Left ventricle myocardium inferior (tissue), 1 donor: Measurements from ENCODE around the gene CCDC187. TPM values are rescaled to one million over a fixed set of nuclear protein-coding genes. Genes with fewer than 3 reads are reported as not detected.

Source experiments
- DNase-seq: peaks from one replicate; pipeline ENCODE4 v3.0.0-alpha.2; 2020
- H3K27ac ChIP-seq: fragments of 200-600 bp; replicated peaks from 2 replicates; pipeline ENCODE4 v1.8.0; 2021
- H3K27me3 ChIP-seq: fragments of 200-600 bp; 2 replicates; pipeline ENCODE4 v1.8.0; 2021; ENCODE audit warnings: low read depth
- H3K36me3 ChIP-seq: fragments of 200-600 bp; 2 replicates; pipeline ENCODE4 v1.8.0; 2021
- H3K4me1 ChIP-seq: fragments of 200-600 bp; 2 replicates; pipeline ENCODE4 v1.8.0; 2021
- H3K4me3 ChIP-seq: fragments of 200-600 bp; 2 replicates; pipeline ENCODE4 v1.8.0; 2021; ENCODE audit warnings: mild to moderate bottlenecking, moderate library complexity
- H3K9me3 ChIP-seq: fragments of 200-600 bp; replicated peaks from 2 replicates; pipeline ENCODE4 v1.8.0; 2021
- CTCF ChIP-seq: fragments of 200-600 bp; IDR thresholded peaks from 2 replicates; pipeline ENCODE4 v1.8.0; 2021; ENCODE audit warnings: antibody characterized with exemption, mild to moderate bottlenecking, borderline replicate concordance
- intact Hi-C: fragments of 100-400 bp; cut with micrococcal nuclease; formaldehyde crosslinking; loops from one replicate; pipeline ENCODE4 v1.11.0; 2022
- total RNA-seq: library from RNA; stranded (reverse); fragmentation: NEBNext Ultra II Directional; extraction: Animal tissue kit (Norgen Biotek cat#: 25700); gene quantifications from one replicate; pipeline ENCODE4 v1.2.1, GENCODE V29; 2021
- donor health status: DM: no; HTN: yes; CAD: no; lungs with severe emphysema.

CCDC187 gene
- total RNA-seq, 1 donor from 2014 or later: not detected

- H3K4me3 ChIP-seq: no peak overlapping the region
- H3K27ac ChIP-seq: no peak overlapping the region
- TF ChIP-seq CTCF: no peak
- H3K36me3 ChIP-seq: no peaks in the 10 kb centered on the region
- peaks cover 80% of the 10 kb centered on the region for H3K27me3 ChIP-seq
- H3K9me3 ChIP-seq: no peaks in the 10 kb centered on the region
- no peak for DNase-seq
- intact Hi-C loops: no loop called here
- peaks cover 12% of the 10 kb centered on the region for H3K4me1 ChIP-seq
These were observed 101.2 kb downstream of the CCDC187 start for GRCh38 chr9:136202454-136203407.

GRCh38 chr9:136201609-136202453 is 102.1 kb downstream of the CCDC187 start:
- Histone ChIP-seq H3K4me3 (no peak overlapping the region), H3K27ac (no peak overlapping the region), H3K27me3 (peaks cover 89% of the 10 kb centered on the region), H3K36me3 (no peaks in the 10 kb centered on the region), H3K9me3 (no peaks in the 10 kb centered on the region), H3K4me1 (peaks cover 12% of the 10 kb centered on the region)
- intact Hi-C loops: no loop called here
- TF ChIP-seq CTCF: no peak
- DNase-seq: no peak

- intact Hi-C loops: no loop called here
- Histone ChIP-seq H3K27ac (no peak overlapping the region), H3K4me1 (peaks cover 12% of the 10 kb centered on the region), H3K4me3 (no peak overlapping the region), H3K36me3 (no peaks in the 10 kb centered on the region), H3K9me3 (no peaks in the 10 kb centered on the region), H3K27me3 (peaks cover 96% of the 10 kb centered on the region)
- no peak for DNase-seq
- TF ChIP-seq CTCF: no peak
These were observed 102.7 kb downstream of the CCDC187 start for GRCh38 chr9:136201174-136201573.

- Histone ChIP-seq H3K36me3 (no peaks in the 10 kb centered on the region), H3K4me1 (peaks cover 12% of the 10 kb centered on the region), H3K4me3 (no peak overlapping the region), H3K9me3 (no peaks in the 10 kb centered on the region), H3K27ac (no peak overlapping the region), H3K27me3 (peaks cover 100% of the 10 kb centered on the region)
- intact Hi-C loops: no loop called here
- DNase-seq: no peak
- TF ChIP-seq CTCF: no peak
These were observed 103.5 kb downstream of the CCDC187 start for GRCh38 chr9:136200424-136200823.

Other genes with a start within 250 kb of the CCDC187 start
- gene NACC2, start 208.8 kb downstream of the CCDC187 start, total RNA-seq: 29.5 TPM
- gene TMEM250, start 185.2 kb downstream of the CCDC187 start, total RNA-seq: 15.1 TPM
- gene LHX3, start 99.0 kb downstream of the CCDC187 start, total RNA-seq: not detected
- 8.0 TPM for gene QSOX2, start 58.3 kb downstream of the CCDC187 start, total RNA-seq
- 69.0 TPM for gene GPSM1, start 23.4 kb upstream of the CCDC187 start, total RNA-seq
- gene DNLZ, start 59.6 kb upstream of the CCDC187 start, total RNA-seq: 37.6 TPM
- 1.2 TPM for gene CARD9, start 69.6 kb upstream of the CCDC187 start, total RNA-seq
- gene SNAPC4, start 96.1 kb upstream of the CCDC187 start, total RNA-seq: 5.2 TPM
- 20.1 TPM for gene ENTR1, start 106.5 kb upstream of the CCDC187 start, total RNA-seq
- gene PMPCA, start 106.6 kb upstream of the CCDC187 start, total RNA-seq: 80.9 TPM
- gene INPP5E, start 135.8 kb upstream of the CCDC187 start, total RNA-seq: 10.6 TPM
- 23.4 TPM for gene SEC16A, start 178.9 kb upstream of the CCDC187 start, total RNA-seq
- gene NOTCH1, start 242.0 kb upstream of the CCDC187 start, total RNA-seq: 17.6 TPM